Activated naive CD4-positive, alpha-beta T cell treated with anti-CD3 and anti-CD28 coated beads, Interleukin-2, amount 50 U/mL, for 16 hours (primary cell): ENCODE measurements around the gene ITGA11.

ENCODE experiments used
- DNase-seq: peaks from one replicate; pipeline ENCODE4 v3.0.0-alpha.2; 2020

ITGA11 gene

DNA sequence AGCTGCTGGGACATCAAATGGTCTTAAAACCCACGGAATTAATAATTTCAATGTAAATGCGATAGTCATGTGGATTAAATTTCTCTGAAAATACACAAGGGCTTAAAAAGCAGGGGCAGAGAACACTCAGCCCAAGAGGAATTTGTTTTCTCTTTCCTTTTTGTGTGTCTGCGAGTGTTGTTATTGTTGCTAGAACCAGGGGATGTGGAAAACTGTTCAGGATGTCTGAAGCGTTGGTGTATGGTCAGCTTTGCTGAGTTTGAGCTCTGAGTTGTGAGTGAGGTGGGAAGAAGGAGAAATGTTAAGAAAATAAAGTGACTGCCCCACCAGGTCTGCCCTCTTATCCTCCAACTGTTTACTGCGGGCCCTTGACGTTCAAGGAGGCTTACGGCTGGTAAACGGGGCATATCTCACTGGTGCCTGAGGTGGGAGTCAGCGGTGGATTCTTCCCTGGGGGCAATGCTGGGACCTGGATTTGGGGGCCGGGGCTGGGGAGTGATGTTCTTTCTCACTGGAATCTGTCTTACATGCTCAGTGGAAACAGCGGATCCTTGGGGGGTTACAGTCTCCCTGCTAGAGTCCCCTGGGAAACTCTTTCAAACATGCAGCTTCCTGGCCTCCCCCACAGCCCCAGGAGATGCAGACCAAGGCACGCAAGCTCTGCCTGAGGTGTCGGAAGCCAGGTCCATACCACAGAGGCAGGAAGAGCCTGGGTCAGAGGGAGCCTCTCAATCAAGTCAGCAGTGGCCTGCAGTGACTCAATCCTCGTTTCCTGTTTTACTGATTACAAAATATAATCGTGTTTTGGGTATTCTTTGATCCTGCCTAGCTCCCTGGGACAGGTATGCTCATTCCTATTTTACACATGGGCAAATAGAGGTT, 41.8 kb downstream of the ITGA11 start:
- DNase-seq = no peak

DNA sequence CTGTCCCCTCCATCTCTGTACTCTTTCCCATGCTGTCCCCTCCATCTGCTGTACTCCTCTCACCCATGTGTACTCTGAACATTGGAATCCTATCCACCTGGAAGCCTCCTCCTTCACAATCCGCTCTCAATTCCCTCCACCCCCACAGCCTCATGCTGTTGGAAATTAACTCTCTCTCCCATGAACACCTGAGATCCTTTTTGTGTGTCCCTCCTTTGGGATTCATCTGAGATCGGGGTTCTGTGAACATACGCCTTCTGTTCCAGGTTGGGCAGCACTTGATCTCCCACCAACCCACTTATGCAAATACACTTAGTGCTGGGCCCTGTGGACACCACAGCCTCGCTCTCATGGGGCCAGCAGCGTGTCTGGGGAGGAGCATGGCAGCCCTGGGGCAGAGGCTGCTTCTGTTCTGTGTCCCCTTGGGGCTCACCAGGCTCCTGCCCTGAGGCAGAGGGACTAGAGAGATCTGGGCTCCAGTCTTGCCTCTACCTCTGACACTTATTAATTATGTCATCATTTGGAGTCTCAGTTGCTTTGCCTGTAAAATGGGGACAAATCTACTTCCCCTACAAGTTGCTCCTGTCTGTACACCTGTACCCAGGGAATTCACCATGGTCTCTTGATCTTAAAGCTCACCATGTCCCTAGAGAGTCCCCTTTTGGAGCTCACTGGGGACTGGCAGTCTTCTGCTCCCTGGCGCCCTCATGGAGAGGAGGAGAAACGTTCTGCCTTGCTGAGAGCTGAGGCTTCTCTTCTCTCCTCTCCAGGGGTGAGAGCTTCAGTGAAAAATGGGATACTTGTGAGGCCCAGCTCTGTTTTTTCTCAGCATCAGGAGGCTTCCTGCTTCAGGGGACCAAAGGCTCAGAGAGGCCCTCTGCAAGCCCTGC, 42.7 kb downstream of the ITGA11 start:
- no peak for DNase-seq

DNA sequence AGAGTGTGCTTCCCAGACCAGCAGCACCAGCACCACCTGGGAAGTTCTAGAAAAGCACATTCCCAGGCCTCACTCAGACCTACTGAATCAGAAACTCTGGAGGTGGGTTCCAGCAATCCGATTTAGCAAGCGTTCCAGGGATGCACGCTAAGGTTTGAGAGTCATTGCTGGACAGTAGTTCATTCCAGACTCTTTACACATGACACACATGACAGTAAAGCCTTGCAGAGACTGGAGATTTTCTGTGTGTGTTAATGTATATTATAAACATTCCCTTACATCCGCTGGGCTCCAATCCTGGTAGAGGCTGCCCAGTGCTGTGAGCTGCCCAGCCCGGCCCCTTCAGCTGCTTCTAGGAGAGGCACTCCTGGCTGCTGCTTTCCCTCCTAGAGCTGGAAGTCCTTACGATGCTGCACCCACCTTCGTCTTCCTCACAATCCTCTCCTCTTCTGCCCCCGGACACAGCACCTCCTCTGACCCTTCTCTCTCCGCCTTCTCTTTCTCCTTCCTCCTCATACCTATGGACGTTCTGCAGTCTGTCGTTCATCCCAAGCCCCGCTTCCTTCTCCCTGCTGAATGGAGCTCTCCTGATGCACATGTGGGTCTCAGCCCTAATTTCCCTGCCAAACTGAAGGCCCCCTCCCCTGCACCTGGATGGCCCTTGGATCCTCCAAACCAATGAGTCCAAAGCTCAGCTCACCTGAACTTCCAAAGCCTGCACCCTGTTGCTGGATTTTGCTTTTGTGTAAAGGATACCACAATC, 44.4 kb downstream of the ITGA11 start:
- DNase-seq = no peak

DNA sequence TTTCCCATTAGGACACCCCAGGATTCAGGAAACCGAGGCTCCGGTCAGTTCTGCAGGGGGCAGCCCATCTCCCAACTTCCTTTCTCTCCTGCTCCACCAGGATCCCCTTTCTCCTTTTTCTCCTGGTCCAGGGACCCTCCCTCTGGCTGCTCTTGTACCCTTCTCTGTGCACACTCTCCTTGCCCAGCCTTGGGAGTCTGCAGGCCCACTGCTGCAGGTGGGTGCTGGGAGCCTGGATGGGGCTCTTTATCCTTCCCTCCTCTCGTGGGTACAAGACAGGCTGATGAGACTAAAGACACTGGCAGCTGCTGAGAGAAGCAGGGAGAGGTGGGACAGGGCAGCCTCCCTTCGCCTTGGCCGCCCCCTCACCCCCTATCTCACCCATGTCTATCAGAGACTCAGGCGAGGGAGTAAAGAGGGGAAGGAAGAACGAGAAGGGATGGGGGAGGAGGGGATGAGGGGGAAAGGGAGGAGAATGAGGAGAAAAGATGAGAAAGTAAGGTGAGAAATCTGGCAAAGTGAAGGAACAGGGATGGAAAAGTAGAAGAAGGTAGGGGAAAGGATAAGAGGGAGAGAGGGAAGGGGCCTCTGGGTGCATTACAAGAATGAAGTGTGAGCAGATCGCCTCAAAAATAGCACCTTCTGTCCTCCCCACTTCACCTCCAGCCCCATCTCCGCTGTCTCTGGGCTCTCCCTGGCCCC, 45.2 kb downstream of the ITGA11 start:
- no peak for DNase-seq

DNA sequence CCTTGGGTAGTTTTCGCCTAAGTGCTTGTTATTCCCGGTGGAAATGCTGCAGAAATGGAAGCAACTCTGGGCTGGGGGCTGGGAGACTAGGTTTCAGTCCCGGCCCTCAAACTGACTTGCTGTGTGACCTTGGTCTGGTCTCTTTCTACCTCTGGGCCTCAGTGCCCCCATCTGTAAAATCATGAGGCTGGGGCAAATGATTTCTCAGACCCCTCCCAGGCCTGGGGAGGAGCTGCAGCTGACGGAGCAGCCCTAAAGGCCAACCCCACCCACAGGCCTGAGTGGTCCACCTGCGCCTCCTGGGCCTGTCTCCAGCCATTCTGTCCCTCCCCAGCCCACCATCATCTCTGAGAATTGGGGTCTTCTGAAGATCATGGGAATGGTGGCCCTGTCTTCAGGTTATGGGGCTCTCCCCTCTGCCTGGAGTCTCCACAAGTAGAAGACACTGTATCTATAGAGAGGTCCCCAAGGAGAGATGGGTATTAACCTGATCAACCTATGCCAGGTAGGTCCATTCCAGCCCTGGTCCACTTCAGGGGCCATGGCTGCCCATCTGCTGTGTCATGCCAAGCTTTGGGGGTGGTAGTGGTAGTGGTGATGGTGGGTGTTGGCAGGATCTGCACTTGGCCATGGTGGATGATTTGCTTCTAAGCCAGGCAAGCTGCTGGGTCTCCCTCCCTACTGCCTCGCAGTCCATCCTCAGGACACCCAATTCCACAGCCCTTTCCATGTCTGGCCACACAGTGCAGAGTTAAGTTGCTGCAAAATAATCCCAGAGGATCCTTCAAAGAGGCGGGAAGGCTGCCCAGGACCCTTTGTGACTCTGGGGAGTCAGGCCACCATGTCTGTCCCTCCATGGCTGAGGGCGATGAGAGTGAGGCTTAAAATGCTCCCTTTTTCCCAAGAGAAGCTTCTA, 46.0 kb downstream of the ITGA11 start:
- DNase-seq = no peak

DNA sequence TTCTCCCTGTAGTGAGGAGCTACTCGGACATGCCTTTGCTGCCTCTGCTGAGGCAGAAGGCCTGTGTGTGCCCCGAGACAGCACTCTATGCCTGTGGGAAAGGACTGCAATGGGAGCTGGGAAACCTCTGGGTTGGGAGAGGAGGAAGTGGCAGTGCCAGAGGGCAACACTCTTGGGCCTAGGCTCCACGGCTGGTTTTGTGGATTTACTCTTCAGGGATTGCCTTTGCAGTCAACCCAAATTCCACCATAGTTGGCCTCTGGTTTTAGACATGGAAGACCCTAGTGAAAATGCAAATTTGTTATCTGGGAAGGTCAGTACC, 46.8 kb downstream of the ITGA11 start:
- DNase-seq = no peak

DNA sequence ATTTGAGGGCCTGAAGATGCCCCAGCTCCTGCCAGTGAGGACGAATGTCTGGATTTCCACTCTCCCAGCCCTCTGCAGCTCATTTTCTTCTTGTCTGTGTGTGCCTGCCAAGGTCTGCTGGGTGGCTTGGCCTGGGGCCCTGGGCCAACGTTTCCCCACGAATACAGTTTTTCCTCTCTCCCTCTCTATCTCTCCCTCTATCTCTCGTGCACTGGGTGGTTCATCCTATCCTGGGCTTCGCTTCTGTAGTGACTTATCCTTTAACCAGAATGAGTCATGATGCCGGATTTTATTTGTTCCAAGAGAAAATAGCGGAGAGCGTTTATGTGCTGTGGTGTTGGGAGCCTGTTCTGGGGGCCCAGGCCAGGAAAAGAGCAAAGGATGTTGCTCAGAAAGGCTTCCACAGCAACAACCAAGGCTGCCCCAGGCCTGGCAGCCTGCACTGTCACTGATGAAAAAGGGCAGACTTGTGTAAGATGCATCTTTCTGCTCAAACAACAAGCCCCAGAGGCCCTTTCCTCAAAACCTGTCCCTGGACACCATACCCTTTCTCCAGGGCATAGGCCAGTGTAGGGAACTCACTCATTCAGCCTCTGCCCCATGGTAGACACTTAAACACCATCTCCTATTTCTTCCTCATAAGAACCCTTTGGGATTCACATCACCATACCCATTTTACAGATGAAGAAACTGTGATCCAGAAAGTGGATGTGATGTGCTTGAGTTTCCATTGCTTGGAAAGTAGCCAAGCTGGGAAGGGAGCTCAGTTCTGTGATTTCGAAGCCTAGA, 47.3 kb downstream of the ITGA11 start:
- no peak for DNase-seq

DNA sequence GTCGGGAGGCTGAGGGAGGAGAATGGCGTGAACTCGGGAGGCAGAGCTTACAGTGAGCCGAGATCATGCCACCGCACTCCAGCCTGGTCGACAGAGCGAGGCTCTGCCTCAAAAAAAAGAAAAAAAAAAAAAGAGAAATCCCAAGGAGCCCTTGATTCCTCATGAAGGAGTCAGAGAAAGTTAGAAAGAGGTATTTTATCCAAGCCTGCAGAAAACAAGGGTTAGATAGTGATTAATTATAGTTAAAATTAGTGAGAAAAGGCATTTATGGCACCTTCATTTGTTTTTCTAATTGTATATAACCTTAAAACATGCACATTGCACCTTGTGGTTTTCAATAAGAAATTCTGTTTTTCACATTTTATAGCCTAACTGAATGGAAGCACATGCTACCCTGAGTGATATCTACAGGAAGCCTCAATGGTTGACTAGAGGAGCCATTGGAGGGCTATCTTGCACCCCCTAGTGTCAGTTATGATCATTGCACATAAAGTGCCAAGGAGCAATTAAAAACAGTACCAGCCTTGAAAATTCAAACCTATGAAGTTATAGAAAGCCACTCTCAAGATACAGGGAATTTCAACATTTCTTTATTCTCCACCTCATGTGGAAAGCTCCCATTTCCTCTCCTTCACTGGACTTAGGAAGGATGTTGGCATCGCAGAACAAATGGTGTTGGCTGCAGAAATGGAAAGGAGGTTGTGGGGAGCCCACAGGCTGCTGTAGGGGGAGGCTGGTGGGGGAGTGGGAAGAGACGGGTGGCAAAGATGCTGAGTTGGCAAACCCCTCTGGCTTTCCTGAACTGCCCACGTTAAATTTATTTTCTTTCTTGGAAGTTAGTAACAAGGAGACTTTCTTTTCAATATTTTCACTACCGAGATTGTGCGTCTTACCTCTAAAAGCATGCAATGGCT, 48.5 kb downstream of the ITGA11 start:
- DNase-seq = peak; percentile 24

DNA sequence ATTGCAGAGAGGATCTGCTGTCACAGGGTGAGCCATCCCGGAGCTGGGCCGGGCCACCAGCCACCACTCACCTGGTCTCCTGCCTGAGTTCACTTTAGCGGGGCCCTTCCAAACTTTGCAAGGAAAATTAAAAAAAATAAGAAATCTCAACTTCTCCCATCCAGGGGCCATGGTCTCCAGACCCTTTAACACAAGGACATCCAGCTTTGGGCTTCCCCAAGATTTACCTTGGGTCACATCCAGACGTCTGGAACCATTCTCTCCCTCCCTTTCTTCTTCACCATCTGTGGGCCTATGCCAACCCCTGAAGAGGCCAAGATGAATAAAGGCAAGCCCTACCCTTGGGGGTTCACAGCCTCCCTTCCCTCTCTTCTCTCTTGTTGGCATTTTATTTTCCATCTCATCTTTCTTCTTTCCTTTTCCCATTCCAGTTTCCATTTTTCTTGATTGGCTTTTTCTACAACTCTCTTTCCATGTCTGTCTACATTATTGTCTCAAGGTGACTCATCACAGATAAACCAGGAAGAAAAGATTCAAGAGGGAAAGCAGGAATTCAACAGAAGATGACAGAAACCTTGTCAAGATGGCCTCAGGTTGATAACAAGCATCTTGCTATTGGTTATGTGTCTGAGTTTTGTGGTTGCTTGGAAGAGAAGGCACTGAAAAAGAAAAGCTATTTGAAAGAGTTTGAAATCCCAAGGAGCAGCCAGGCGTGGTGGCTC, 49.5 kb downstream of the ITGA11 start:
- DNase-seq = no peak

DNA sequence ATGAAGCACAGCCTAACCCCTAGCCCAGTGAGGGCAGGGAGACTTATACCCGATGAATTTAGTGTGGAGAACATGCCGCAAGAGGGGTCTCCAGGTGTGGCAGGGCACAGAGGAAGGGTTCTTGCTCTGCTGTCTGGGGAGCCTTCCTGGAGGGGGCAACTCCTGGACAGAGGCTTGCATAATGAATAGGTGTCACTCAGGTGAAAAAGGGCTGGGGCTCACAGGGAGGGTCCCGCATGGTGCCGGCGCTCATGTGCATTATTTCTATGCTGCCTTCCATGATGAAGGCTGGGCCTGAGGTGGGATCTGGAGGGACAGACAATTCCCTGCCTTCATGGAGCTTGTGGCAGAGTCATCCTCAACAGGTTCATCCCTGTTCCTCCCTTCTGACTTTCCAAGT, 51.5 kb downstream of the ITGA11 start:
- DNase-seq = no peak

DNA sequence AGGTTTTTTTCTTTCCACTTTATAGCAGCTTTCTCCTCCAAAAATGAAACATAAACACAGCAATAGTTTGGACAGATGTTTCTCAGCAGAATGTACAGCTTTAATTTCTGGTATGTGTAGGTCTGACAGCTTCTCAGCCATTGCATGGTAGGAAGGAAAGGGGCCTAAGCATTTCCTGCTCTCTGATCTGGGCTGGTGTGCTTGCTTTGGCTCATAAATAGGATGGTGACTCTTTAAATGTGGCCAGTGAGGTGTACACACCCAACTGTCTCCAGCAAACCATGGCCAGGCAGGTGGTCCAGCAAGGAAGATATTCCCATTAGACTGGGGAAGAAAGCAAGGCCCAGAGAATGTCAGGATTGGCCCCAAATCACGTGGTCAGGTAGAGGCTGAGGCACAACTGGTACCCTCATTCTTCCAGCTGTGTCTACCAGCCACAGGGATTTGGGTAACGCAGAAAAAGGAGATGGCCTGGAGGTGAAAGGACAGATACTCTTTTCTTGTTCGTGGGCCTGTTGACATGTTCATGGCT, 52.1 kb downstream of the ITGA11 start:
- no peak for DNase-seq

DNA sequence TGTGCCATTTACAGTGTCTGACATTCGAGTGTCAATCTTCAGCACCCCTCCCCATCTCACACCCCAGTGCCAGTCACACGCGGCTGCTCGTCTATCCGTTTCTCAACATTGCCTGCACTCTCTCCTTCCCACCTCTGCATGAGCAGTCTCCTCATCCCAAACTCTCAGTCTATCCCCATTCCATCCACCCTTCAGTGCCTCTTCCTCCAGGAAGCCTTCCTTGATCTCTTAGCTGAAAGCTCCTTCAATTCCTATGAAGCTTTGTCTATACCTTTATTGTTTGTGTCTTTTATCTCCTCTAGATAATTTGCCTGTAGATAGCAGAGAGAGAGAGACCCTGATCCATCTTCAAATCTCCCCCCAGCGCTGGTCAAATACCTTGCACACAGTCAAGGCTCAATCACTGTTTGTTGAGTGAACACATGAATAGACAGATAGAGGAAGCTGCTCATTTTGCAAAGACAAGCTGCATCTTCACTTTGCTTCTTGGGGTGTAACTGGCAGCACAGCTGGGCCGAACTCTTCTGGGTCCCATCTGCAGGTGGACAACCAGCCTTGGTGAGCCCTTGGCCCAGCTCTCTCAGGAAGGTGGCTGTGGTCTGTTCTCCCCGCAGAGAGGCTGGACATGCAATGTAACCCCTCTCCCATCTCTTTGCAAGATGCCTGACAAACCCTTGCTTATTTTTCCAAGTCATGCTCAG, 52.8 kb downstream of the ITGA11 start:
- DNase-seq = no peak

DNA sequence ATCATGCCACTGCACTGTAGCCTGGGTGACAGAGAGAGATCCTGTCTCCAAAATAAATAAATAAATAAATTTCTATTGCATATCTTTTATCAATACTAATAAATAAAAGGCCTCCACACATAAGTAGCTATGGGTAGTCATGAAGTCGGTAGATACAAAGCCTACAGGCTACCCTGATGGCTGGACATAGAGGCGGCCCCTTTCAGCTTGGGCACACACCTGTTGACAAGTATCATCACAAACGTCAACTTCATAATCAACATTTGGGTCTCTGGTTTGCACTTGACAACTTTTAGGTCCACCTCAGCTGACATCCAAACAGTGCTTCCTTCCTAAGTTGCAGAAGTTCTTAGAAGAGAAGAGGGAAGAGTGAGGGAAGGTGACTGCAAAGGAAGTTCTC, 53.4 kb downstream of the ITGA11 start:
- no peak for DNase-seq

DNA sequence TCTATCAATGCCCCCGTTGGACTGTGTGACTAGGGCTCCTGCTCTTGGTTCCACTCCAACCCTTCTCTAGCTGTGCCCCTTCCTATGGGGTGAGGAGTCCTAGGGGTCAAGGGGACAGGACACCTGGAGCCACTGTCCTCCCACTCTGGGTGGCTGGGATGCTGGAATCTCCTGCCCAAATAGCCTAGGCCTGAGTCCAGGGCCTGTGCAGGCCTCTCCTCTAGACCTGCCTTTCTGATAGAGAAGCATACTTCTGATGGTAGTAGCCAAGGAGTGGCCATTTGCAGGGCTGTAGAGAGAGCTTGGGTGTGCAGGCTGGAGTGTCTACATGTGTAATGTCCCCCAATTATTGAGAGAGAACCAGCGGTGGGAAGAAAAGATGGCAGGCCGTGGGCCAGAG, 54.2 kb downstream of the ITGA11 start:
- DNase-seq = no peak

DNA sequence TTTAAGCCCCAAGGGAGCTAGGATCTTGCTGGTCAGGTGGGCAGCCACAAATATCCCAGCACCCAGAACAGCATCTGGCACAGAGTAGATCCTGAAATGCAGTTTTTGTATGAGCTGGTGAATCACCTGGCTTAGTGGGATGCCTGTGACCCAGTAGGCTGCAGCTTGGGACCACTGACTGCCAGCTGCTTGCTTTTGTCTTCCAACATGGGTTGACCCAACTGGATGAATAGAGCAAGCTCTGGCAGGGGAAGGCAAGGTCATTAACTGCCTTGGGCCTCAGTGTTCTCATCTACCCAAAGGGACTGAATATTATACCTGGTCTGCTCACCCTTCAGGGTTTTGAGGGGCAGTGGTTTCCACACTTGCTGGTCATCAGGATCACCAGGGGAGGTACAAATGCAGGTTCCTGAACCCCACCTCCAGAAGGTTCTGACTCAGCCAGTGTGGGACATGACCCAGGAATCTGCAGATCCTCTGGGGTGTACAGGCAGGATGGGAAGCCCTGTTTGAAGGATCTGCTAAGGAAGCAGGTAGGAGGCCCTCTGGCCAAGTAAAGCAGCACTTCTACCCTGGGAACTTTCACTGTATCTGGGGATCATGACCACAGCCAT, 55.4 kb downstream of the ITGA11 start:
- DNase-seq = no peak

DNA sequence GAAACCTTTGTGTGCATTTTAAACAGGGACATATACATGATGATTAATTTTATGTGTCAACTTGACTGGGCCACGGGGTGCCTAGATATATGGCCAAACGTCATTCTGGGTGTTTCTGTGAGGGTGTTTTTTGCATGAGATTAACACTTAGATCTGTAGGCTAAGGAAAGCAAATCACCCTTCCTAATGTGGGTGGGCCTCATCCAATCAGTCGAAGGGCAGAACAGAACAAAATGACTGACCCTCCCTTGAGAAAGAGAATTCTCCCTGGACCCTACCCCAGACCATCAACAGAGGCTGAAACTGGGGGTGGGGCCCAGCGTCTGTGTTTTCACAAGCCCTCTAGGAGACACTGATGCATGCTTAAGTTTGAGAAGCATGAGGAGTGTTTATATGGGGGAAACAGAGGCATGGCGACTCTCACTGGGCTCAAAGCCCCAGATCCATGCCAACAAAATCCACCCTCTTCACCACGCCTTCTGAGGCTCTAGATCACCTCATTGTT, 56.2 kb downstream of the ITGA11 start:
- DNase-seq = no peak

DNA sequence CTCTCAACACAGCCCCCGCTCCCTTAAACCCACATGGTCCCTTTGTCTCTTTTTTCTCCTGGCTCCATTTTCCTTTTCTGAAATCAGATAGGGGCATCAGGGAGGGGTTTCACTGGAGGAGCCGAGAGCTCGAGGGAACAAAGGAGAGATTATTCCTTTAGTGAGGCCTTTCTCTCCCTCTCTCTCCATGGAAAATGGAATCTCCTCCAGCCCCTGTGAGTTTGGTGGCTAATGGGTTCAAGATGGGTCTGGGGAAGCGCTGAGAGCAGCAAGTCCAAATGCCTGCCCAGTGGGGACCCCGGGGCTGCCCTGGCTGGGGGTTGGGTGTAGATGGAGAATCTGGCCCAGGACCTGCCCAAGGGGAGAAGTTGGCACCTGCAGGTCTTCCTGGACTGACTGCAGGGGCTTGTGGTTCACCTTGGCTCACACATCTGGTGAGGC, 56.8 kb downstream of the ITGA11 start:
- DNase-seq = no peak
